IPS-NIHi11 (cell line): ENCODE data around the gene GCKR.

Experiments used
- DNase-seq: peaks from one replicate; pipeline ENCODE4 v3.0.0; 2012; ENCODE audit warnings: mixed read lengths, low spot score

The GCKR gene

GRCh38 chr2:27496357-27497287, at the start of gene GCKR:
GCKR (plus strand) TSS chr2:27496839; CDS start chr2:27496905, 66 bp downstream.
- no peak for DNase-seq

- no peak for DNase-seq
Observed at GRCh38 chr2:27448381-27448780, 48.3 kb upstream of the GCKR start.

- DNase-seq = no peak
Observed at GRCh38 chr2:27451095-27451494, 45.5 kb upstream of the GCKR start.

GRCh38 chr2:27453968-27454367, 42.7 kb upstream of the GCKR start:
- DNase-seq = no peak

GRCh38 chr2:27461118-27461517, 35.5 kb upstream of the GCKR start:
- DNase-seq = no peak

- no peak for DNase-seq
Observed at GRCh38 chr2:27464443-27464842, 32.2 kb upstream of the GCKR start.

GRCh38 chr2:27471961-27472360, 24.7 kb upstream of the GCKR start:
- DNase-seq = no peak

GRCh38 chr2:27485496-27485895, 11.1 kb upstream of the GCKR start:
- DNase-seq = no peak

GRCh38 chr2:27489118-27489497, 7.5 kb upstream of the GCKR start:
- DNase-seq = no peak

- DNase-seq = peak; percentile 98
Observed at GRCh38 chr2:27489498-27490397, 6.9 kb upstream of the GCKR start, which contains the start of gene IFT172. IFT172 (minus strand) TSS chr2:27489743; CDS start chr2:27489653, 90 bp downstream.

GRCh38 chr2:27492557-27492956, 4.1 kb upstream of the GCKR start:
- no peak for DNase-seq

GRCh38 chr2:27493948-27494283, 2.7 kb upstream of the GCKR start:
- DNase-seq = no peak

- DNase-seq = peak; percentile 20
Observed at GRCh38 chr2:27494284-27494943, 2.2 kb upstream of the GCKR start.

GRCh38 chr2:27494944-27495554, 1.6 kb upstream of the GCKR start, which contains the start of gene FNDC4:
FNDC4 (minus strand) TSS chr2:27495200; CDS start chr2:27494679, 521 bp downstream.
- peak; percentile 77 for DNase-seq

GRCh38 chr2:27495840-27496356, 741 bp upstream of the GCKR start:
- no peak for DNase-seq

- DNase-seq = no peak
Observed at GRCh38 chr2:27497288-27497627, 619 bp downstream of the GCKR start.

- no peak for DNase-seq
Observed at GRCh38 chr2:27498975-27499374, 2.3 kb downstream of the GCKR start.

- no peak for DNase-seq
Observed at GRCh38 chr2:27501042-27501441, 4.4 kb downstream of the GCKR start.

- no peak for DNase-seq
Observed at GRCh38 chr2:27502142-27502541, 5.5 kb downstream of the GCKR start.

GRCh38 chr2:27506587-27506986, 9.9 kb downstream of the GCKR start:
- DNase-seq = no peak

- DNase-seq = no peak
Observed at GRCh38 chr2:27507293-27507692, 10.7 kb downstream of the GCKR start.

- DNase-seq = no peak
Observed at GRCh38 chr2:27509326-27509725, 12.7 kb downstream of the GCKR start.
